HG02610 (cell line): ENCODE results near the gene YJU2.
"Not testable (repeated sequence)": the region's sequence is repeated elsewhere in the genome, so short reads cannot be mapped to it uniquely, and the experiment has no call there.

Experiments
- ATAC-seq: cut with Tn5 transposase; IDR thresholded peaks from one replicate; pipeline ENCODE4 v1.9.1; 2021; ENCODE audit warnings: mild to moderate bottlenecking, moderate library complexity; ENCODE audit not compliant: unreplicated experiment

YJU2 gene

GRCh38 chr19:4227771-4228170 is 19.1 kb upstream of the YJU2 start:
- no peak for ATAC-seq

- ATAC-seq, result no peak
Observed at GRCh38 chr19:4228765-4229178, 18.1 kb upstream of the YJU2 start.

- peak; percentile 67 for ATAC-seq
Observed at GRCh38 chr19:4229179-4229931, 17.5 kb upstream of the YJU2 start, which contains the start of gene EBI3. EBI3 (plus strand) TSS chr19:4229523; CDS start chr19:4229551, 28 bp downstream.

- not testable (repeated sequence) for ATAC-seq
Observed at GRCh38 chr19:4230237-4230636, 16.6 kb upstream of the YJU2 start.

- ATAC-seq, result not testable (repeated sequence)
Observed at GRCh38 chr19:4231521-4231920, 15.4 kb upstream of the YJU2 start.

DNA sequence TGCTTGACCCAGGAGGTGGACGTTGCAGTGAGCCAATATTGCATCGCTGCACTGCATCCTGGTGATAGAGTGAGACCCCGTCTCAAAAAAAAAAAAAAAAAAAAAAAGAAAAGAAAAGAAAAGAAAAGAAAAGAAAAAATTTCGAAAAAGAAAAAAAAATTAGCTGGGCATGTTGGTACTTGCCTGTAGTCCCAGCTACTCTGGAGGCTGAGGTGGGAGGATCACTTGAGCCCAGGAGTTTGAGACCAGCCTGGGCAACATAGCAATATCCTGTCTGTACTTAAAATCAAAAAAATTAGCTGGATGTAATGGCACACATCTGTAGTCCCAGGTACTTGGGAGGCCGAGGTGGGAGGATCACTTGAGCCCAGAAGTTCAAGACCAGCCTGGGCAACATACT is 14.7 kb upstream of the YJU2 start:
- ATAC-seq, result not testable (repeated sequence)

GRCh38 chr19:4232614-4233281 is 14.1 kb upstream of the YJU2 start:
- ATAC-seq, result no peak

DNA sequence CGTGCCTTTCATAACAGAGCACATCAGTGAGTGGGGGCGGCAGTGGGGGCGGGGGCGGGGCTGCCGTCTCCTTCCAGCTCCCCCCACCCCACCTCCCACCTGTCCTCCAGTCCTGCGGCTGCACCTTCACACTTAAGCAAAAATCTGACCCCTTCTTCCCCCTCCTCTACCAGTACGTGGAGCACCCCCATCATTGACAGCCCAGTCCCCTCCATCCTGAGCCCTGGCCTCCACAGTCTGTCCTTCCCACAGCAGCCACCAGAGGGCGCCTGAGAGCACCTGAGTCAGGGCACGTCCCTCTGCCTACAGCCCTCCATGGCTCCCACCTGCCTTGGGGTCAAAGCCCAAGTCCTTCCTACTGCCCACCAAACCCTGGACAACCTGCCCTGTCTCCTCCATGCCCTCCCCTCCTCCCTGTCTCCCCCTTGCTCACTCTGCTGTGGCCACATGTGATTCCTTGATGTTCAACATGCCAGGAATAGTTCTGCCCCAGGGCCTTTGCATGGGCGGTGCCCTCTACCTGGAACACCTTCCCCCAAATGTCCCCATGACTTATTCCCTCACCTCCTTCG is 13.5 kb upstream of the YJU2 start:
- no peak for ATAC-seq

GRCh38 chr19:4234142-4234861 is 12.6 kb upstream of the YJU2 start:
- no peak for ATAC-seq

DNA sequence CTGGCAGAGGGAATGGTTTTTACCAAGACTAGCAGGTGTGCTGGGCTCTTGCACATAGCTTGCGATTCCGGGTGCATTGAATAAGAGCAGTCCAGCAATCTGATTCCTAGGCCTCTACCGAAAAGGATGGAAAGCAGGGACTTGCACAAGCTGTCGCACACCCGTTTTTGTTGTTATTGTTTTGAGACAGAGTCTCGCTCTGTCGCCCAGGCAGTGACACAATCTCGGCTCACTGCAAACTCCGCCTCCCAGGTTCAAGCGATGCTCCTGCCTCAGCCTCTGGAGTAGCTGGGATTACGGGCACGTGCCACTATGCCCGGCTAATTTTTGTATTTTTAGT is 12.0 kb upstream of the YJU2 start:
- no peak for ATAC-seq

GRCh38 chr19:4237510-4237909 is 9.4 kb upstream of the YJU2 start:
- not testable (repeated sequence) for ATAC-seq

DNA sequence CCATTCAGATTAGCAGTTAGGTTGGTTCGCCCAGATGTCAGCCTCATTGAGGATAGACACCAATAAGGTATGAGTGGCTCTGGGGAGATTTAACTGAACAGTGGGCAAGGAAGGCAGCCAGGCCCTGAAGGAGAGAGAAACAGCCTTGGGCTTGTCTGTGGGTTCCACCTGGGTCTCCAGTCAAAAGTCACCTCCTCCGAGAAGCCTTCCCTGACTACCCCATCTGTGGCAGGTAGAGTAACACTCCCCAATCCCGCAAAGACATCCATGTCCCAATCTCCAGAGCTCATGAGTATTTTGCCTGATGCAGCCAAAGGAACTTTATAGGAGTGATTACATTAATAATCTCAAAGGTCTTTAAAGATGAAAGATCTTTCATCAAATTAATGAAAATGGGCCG is 8.0 kb upstream of the YJU2 start:
- ATAC-seq, result no peak

GRCh38 chr19:4241824-4242430 is 5.0 kb upstream of the YJU2 start:
- ATAC-seq, result no peak

DNA sequence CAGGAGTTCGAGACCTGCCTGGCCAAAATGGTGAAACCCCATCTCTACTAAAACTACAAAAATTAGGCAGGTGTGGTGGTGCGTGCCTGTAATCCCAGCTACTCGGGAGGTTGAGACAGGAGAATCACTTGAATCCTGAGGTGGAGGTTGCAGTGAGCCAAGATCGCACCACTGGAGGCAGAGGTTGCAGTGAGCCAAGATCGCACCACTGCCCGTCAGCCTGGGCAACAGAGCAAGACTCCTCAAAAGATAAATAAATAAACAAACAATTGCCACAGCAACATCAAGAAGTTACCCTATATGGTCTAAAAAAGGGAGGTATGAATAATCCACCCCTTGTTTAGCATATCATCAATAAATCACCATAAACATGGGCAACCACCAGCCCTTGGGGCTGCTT is 942 bp upstream of the YJU2 start:
- not testable (repeated sequence) for ATAC-seq

DNA sequence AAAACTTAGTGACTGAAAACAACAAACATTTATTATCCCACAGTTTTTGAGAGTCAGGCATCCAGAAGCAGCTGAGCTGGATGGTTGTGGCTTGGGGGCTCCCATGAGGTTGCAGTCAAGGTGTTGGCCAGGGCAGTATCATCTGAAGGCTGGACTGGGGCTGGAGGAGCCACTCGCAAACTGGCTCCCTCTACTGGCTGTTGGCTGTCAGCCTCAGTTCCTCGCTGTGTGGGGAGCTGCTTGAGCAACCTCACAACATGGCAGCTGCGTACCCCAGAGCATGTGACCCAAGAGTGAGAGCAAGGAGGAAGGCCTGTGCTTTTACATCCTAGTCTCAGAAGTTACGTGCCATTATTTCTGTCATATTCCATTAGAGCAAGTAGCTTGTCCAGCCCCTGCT is 9.7 kb downstream of the YJU2 start:
- no peak for ATAC-seq

DNA sequence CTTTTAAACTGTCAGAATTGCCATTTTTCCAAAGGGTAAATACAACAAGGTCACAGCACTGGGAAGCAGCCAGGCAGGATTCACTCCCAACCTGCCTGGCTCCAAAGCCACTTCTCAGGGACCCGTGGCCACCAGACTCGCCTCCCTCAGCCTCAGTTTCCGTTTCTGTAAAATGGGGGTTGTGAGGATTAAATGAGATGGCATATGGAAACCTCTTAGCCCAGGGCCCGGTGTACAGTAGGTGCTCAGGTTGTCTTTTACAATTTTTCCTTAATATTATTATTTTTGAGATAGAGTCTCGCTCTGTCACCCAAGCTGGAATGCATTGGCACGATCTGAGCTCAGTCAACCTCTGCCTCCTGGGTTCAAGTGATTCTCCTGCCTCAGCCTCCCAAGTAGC is 10.1 kb downstream of the YJU2 start:
- ATAC-seq, result no peak

- no peak for ATAC-seq
Observed at GRCh38 chr19:4258181-4258580, 11.3 kb downstream of the YJU2 start.

DNA sequence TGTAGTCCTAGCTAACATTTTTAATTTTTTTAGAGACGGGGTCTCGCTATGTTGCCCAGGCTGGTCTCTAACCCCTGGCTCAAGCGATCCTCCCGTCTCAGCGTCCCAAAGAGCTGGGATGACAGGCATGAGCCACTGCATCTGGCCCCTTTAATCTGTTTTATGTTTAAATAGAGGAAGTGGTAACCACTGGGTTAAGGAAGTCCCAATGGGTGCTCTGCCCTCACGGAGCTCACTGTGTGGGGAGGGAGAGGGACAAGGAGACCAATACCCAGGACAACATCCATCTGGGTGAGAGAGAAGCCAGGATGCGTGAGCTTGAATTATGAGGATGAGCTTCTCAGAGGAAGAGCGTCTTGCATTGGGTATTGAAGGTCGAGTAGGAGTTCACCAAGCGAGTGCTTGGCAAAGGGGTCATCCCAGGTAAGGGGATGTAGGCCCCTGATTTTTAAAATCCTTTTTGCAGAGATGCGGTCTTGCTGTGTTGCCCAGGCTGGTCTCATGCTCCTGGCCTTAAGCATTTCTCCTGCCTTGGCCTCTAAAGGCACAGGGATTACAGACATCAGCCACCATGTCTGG is 13.8 kb downstream of the YJU2 start:
- no peak for ATAC-seq

DNA sequence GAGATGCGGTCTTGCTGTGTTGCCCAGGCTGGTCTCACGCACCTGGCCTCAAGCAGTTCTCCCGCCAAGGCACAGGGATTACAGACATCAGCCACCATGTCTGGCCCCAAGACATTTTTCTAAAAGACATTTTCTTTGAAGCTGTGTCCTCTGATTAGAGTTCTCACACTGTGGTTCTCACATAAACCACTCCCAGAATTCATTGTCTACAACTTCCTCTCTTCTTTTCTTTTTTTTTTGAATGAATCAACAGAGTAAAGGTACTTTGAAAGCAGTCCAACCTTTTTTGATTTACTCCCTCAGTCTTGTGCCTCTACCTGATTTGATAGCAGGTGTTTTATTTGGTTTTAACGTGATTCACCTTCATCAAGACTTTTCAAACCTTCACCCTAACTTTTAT is 17.9 kb downstream of the YJU2 start:
- no peak for ATAC-seq

DNA sequence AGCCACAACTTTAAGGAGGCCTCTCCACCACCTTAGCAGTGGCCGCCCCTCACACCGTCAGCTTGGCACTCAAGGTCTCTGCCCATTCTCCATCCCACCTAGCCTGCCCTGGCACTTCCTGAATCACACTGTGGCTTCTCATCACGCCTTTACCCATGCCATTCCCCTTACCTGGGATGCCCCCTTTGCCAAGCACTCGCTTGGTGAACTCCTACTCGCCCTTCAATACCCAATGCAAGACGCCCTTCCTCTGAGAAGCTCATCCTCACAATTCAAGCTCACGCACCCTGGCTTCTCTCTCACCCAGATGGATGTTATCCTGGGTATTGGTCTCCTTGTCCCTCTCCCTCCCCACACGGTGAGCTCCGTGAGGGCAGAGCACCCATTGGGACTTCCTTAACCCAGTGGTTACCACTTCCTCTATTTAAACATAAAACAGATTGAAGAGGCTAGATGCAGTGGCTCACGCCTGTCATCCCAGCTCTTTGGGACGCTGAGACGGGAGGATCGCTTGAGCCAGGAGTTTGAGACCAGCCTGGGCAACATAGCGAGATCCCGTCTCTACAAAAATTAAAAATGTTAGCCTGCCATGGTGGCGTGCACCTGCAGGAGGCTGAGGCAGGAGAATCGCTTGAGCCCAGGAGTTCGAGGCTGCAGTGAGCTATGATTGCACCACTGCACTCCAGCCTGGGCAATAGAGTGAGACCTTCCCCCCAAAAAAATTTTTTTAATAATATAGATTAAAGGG is 19.5 kb downstream of the YJU2 start:
- no peak for ATAC-seq
